Endothelial cell of umbilical vein (primary cell): ENCODE results near the gene ITIH5. TPM values are rescaled to one million over a fixed set of nuclear protein-coding genes. Genes with fewer than 3 reads are reported as not detected.

Experiments used
- BruUV-seq: library from RNA; stranded (reverse); fragments of 400-500 nt; replicated peaks from 2 replicates; lab custom pipeline; 2021; lab: Mats Ljungman, UMichigan
- CTCF ChIA-PET: fragments of 300-600, 350-600 bp; sonication (Branson Sonifier 250); formaldehyde crosslinking; loops from one replicate; lab custom pipeline; 2021; ENCODE audit warnings: antibody characterized with exemption, inconsistent platforms; lab: Charles Lee
- POLR2A ChIA-PET: fragments of 300-600, 350-600 bp; sonication (Branson Sonifier 250); formaldehyde crosslinking; loops from one replicate; lab custom pipeline; 2021; ENCODE audit warnings: antibody characterized with exemption, inconsistent platforms; lab: Charles Lee
- DNase-seq: peaks from one replicate; pipeline ENCODE4 v3.0.0-alpha.2; 2011; ENCODE audit warnings: low read depth, low spot score
- FAIRE-seq: peaks from 2 replicates; lab custom pipeline; 2011; peaks lifted over from hg19 to GRCh38; lab: Jason Lieb, UNC
- H2AFZ ChIP-seq: 2 replicates; pipeline ENCODE4 v1.6.0; 2012; ENCODE audit warnings: low read depth, low read length, control low read depth, inconsistent platforms
- H3K27ac ChIP-seq: 2 replicates; pipeline ENCODE4 v1.5.1; 2011; ENCODE audit warnings: low read depth, mild to moderate bottlenecking, control low read depth, low read length, moderate library complexity; ENCODE audit not compliant: insufficient read depth
- H3K27me3 ChIP-seq, 2 experiments: 2 replicates each; pipeline versions ENCODE4 v1.6.0 to v1.6.1; 2011; ENCODE audit warnings: low read length in 2 of 2, mixed read lengths in 1 of 2; ENCODE audit not compliant: control insufficient read depth in 2 of 2, insufficient read depth in 2 of 2
- H3K36me3 ChIP-seq, 2 experiments: 2 replicates in 1 of 2; 3 replicates in 1 of 2; pipeline ENCODE4 v1.5.1; 2011; ENCODE audit warnings: low read length in 2 of 2, mild to moderate bottlenecking in 1 of 2, moderate library complexity in 1 of 2; ENCODE audit not compliant: control insufficient read depth in 2 of 2, insufficient read depth in 2 of 2; ENCODE audit errors: extremely low read depth in 1 of 2
- H3K4me1 ChIP-seq: 3 replicates; pipeline ENCODE4 v1.5.1; 2011; ENCODE audit warnings: mild to moderate bottlenecking, low read length; ENCODE audit not compliant: control insufficient read depth, insufficient read depth; ENCODE audit errors: extremely low read depth
- H3K4me2 ChIP-seq: 2 replicates; pipeline ENCODE4 v1.6.1; 2011; ENCODE audit warnings: low read length, control low read depth, mixed read lengths; ENCODE audit not compliant: insufficient read depth
- H3K4me3 ChIP-seq, 3 experiments: fragments of 200-600 bp in 1 of 3; sonication (generic), shearing (Covaris generic) in 1 of 3; replicated peaks in 1 of 3; 2 replicates each; pipeline ENCODE4 v1.5.1; 2011 to 2016; ENCODE audit warnings: control low read depth in 3 of 3, low read length in 3 of 3, mild to moderate bottlenecking in 2 of 3, inconsistent platforms in 1 of 3, low read depth in 1 of 3, moderate library complexity in 1 of 3; ENCODE audit not compliant: insufficient read depth in 1 of 3
- H3K79me2 ChIP-seq: 2 replicates; pipeline ENCODE4 v1.6.0; 2012; ENCODE audit warnings: low read length, inconsistent platforms; ENCODE audit not compliant: control insufficient read depth, insufficient read depth
- H3K9ac ChIP-seq: replicated peaks from 2 replicates; pipeline ENCODE3; 2011; ENCODE audit warnings: low read length, control low read depth; ENCODE audit not compliant: insufficient read depth; ENCODE audit errors: extremely low read depth
- H3K9me1 ChIP-seq: replicated peaks from 3 replicates; pipeline ENCODE4 v1.6.0; 2011; ENCODE audit warnings: mild to moderate bottlenecking, low read length; ENCODE audit not compliant: control insufficient read depth, insufficient read depth; ENCODE audit errors: extremely low read depth
- H3K9me3 ChIP-seq: replicated peaks from 2 replicates; pipeline ENCODE4 v1.5.1; 2012; ENCODE audit warnings: low read length, inconsistent platforms; ENCODE audit not compliant: control insufficient read depth, insufficient read depth
- H4K20me1 ChIP-seq: replicated peaks from 2 replicates; pipeline ENCODE3; 2011; ENCODE audit warnings: mild to moderate bottlenecking, low read length; ENCODE audit not compliant: control insufficient read depth, insufficient read depth; ENCODE audit errors: extremely low read depth
- EZH2 ChIP-seq: IDR thresholded peaks from 2 replicates; pipeline ENCODE4 v1.6.1; 2012; ENCODE audit warnings: borderline replicate concordance, low read depth, mild to moderate bottlenecking, moderate library complexity, low read length, inconsistent platforms; ENCODE audit not compliant: severe bottlenecking
- FOS ChIP-seq: IDR thresholded peaks from 2 replicates; pipeline ENCODE4 v1.6.1; 2011; ENCODE audit warnings: mild to moderate bottlenecking, low read length, moderate library complexity, borderline replicate concordance; ENCODE audit not compliant: insufficient read depth
- GATA2 ChIP-seq: IDR thresholded peaks from 2 replicates; pipeline ENCODE4 v1.7.0; 2011; ENCODE audit warnings: low read depth, mild to moderate bottlenecking, moderate library complexity, mixed read lengths, low read length; ENCODE audit not compliant: insufficient read length, insufficient read depth
- JUN ChIP-seq: IDR thresholded peaks from 2 replicates; pipeline ENCODE4 v1.6.1; 2011; ENCODE audit warnings: borderline replicate concordance, low read depth; ENCODE audit not compliant: insufficient read length, insufficient read depth
- MYC ChIP-seq: IDR thresholded peaks from one replicate; pipeline ENCODE4 v1.6.1; 2011; ENCODE audit warnings: mild to moderate bottlenecking, low read depth, low read length
- POLR2A ChIP-seq: IDR thresholded peaks from 2 replicates; pipeline ENCODE4 v1.6.1; 2012; ENCODE audit warnings: low read depth, mild to moderate bottlenecking, control low read depth, low read length
- POLR2AphosphoS5 ChIP-seq: IDR thresholded peaks from 2 replicates; pipeline ENCODE4 v1.6.1; 2012; ENCODE audit warnings: low read depth, mild to moderate bottlenecking, control low read depth, low read length, moderate library complexity; ENCODE audit not compliant: insufficient read depth
- dilution Hi-C: fragments of 300-500 bp; cut with MboI; formaldehyde crosslinking; loops from one replicate; pipeline ENCODE4 v1.15.0; 2019; ENCODE audit warnings: low sequenced_read_pairs; ENCODE audit not compliant: extremely low pct_ligation_motif_present
- intact Hi-C: fragments of 100-400 bp; cut with micrococcal nuclease; formaldehyde crosslinking; loops from one replicate; pipeline ENCODE4 v1.10.0; 2022
- polyA plus RNA-seq, 4 experiments: library from polyadenylated mRNA; depleted of rRNA in 3 of 4; stranded (reverse) in 3 of 4; unstranded in 1 of 4; fragments of >200 nt; gene quantifications; 2 replicates each; pipeline versions ENCODE4 v1.2.1 to v1.2.3, GENCODE V29; 2011 to 2012; ENCODE audit warnings: missing spikeins in 1 of 4
- total RNA-seq: library from RNA; stranded (reverse); gene quantifications from 2 replicates; pipeline ENCODE4 v1.2.3, GENCODE V29; 2021
- TF ChIP-seq, protein P1 (sequence below): IDR thresholded peaks from 2 replicates; pipeline ENCODE4 v1.6.1; 2011; ENCODE audit not compliant: insufficient read depth, insufficient read length
- TF ChIP-seq, protein P2 (sequence below), 2 donors: IDR thresholded peaks; 1 replicate in 1 of 2; 2 replicates in 1 of 2; pipeline ENCODE4 v1.5.1; 2011; ENCODE audit warnings: low read length in 2 of 2, mild to moderate bottlenecking in 2 of 2, moderate library complexity in 2 of 2, control low read depth in 1 of 2, inconsistent platforms in 1 of 2, low read depth in 1 of 2; ENCODE audit not compliant: insufficient read depth in 1 of 2; ENCODE audit errors: extremely low read depth in 1 of 2

The ITIH5 gene
- total and polyA plus RNA-seq, 2 donors (not counting 3 experiments of a cell fraction or from before 2014, with no cell fraction given), result not detected

DNA sequence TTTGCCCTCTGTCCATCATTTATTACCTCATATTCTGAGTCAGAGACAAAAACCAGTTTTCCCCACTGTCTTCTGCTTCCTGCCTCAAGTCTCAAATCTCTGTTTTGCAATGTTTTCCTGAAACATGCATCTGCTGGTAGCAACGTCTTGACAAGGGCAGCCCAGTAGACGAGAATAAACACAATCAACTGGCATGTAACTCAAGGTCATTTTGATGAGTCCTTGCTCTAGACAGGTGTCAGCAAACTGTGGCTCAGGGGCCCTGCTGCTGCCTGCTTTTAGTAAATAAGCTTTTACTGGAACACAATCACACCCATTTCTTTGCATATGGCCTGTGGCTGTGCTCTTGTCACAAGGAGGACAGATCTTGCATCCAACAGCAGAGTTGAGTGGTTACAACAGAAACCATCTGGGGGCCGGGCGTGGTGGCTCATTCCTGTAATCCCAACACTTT, 59.8 kb downstream of the ITIH5 start:
- Histone ChIP-seq H3K9ac (no peak overlapping the region), H4K20me1 (no peaks in the 10 kb centered on the region), H2AFZ (no peak overlapping the region), H3K36me3 (no peaks in the 10 kb centered on the region), H3K4me2 (no peak overlapping the region), H3K9me3 (no peaks in the 10 kb centered on the region), H3K4me3 (no peak overlapping the region), H3K4me1 (no peaks in the 10 kb centered on the region), H3K79me2 (no peaks in the 10 kb centered on the region), H3K27me3 (no peaks in the 10 kb centered on the region), H3K9me1 (no peaks in the 10 kb centered on the region), H3K27ac (no peak overlapping the region)
- intact Hi-C loops, result no loop called here
- FAIRE-seq (no peak), DNase-seq (no peak)
- TF ChIP-seq, protein P1, sequence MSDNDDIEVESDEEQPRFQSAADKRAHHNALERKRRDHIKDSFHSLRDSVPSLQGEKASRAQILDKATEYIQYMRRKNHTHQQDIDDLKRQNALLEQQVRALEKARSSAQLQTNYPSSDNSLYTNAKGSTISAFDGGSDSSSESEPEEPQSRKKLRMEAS, result no peak
- TF ChIP-seq POLR2A, result no peak
- TF ChIP-seq FOS, result no peak
- TF ChIP-seq EZH2, result no peak
- no peak for TF ChIP-seq GATA2
- POLR2A ChIA-PET, result no interaction called here
- BruUV-seq, result no TSS peak
- CTCF ChIA-PET, result no interaction called here
- dilution Hi-C loops, result no loop called here

DNA sequence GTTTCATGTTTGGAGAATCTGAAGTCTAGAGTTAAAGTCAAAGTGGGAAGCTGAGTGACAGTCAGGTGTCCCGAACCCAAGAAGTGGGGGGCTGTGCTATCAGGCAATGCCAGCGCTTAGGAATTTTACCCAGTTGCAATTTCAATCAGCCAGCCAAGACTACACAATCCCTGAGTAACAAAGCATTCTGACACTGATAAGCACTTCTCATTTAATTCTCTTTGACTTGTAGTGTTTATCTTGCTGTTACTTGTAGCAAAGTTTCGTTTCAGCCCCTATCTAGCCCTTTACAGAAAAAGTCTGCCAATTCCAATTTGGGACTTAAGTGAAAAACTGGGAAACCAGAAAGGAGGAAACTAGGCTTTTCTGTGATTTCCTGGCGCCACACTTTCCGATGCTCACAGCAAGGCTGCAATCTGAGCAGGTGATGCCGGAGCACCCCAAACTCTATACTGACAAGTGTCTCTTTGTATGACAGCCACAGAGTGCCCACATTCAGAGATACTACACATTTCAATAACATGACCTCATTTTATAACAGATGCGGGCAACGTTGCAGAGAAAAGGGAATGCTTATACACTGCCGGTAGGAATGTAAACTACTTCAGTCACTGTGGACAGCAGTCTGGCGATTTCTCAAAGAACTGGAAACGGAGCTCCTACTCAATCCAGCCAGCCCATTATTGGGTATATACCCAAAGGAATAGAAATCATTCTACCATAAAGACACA, 61.0 kb downstream of the ITIH5 start:
- DNase-seq, result no peak
- Histone ChIP-seq H2AFZ (no peak overlapping the region), H3K9me3 (no peaks in the 10 kb centered on the region), H3K4me1 (no peaks in the 10 kb centered on the region), H3K4me3 (no peak overlapping the region), H3K79me2 (no peaks in the 10 kb centered on the region), H3K27ac (no peak overlapping the region), H3K4me2 (no peak overlapping the region), H4K20me1 (no peaks in the 10 kb centered on the region), H3K27me3 (no peaks in the 10 kb centered on the region), H3K36me3 (no peaks in the 10 kb centered on the region), H3K9ac (no peak overlapping the region), H3K9me1 (no peaks in the 10 kb centered on the region)
- intact Hi-C loops, result no loop called here
- POLR2A ChIA-PET, result no interaction called here
- FAIRE-seq, result no peak
- BruUV-seq, result no TSS peak
- CTCF ChIA-PET, result no interaction called here
- TF ChIP-seq JUN (no peak), EZH2 (no peak), FOS (no peak), GATA2 (no peak), MYC (no peak), POLR2A (no peak), POLR2AphosphoS5 (no peak)
- TF ChIP-seq, protein P2, sequence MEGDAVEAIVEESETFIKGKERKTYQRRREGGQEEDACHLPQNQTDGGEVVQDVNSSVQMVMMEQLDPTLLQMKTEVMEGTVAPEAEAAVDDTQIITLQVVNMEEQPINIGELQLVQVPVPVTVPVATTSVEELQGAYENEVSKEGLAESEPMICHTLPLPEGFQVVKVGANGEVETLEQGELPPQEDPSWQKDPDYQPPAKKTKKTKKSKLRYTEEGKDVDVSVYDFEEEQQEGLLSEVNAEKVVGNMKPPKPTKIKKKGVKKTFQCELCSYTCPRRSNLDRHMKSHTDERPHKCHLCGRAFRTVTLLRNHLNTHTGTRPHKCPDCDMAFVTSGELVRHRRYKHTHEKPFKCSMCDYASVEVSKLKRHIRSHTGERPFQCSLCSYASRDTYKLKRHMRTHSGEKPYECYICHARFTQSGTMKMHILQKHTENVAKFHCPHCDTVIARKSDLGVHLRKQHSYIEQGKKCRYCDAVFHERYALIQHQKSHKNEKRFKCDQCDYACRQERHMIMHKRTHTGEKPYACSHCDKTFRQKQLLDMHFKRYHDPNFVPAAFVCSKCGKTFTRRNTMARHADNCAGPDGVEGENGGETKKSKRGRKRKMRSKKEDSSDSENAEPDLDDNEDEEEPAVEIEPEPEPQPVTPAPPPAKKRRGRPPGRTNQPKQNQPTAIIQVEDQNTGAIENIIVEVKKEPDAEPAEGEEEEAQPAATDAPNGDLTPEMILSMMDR (IDR thresholded peaks at IDR 0.05; ENCODE audit: extremely low read depth in 1 of 2, insufficient read depth in 1 of 2, low read depth in 1 of 2, low read length in 2 of 2), result no peak
- TF ChIP-seq, protein P1, result no peak
- dilution Hi-C loops, result no loop called here
